Neural progenitor cell (in vitro differentiated cells): ENCODE data around the gene TSPOAP1.

ENCODE experiments used
- CTCF ChIP-seq: fragments of 200-600 bp; sonication (generic); IDR thresholded peaks from 2 replicates; pipeline ENCODE4 v1.5.1; 2017; ENCODE audit warnings: antibody characterized with exemption, mild to moderate bottlenecking
- EZH2 ChIP-seq: fragments of 200-600 bp; sonication (generic); IDR thresholded peaks from 2 replicates; pipeline ENCODE4 v1.6.1; 2017; ENCODE audit warnings: antibody characterized with exemption, mild to moderate bottlenecking, moderate library complexity

- TF ChIP-seq CTCF, result no peak
- no peak for TF ChIP-seq EZH2
These were observed 42.1 kb upstream of the TSPOAP1 start for GRCh38 chr17:58370716-58371115.
